Measurements from ENCODE around the gene RXRB. TPM values are rescaled to one million over a fixed set of nuclear protein-coding genes. Genes with fewer than 3 reads are reported as not detected.

RXRB gene
- polyA plus RNA-seq, 3 donors, result 22.7 to 31.3 (median 29.6) TPM

DNA sequence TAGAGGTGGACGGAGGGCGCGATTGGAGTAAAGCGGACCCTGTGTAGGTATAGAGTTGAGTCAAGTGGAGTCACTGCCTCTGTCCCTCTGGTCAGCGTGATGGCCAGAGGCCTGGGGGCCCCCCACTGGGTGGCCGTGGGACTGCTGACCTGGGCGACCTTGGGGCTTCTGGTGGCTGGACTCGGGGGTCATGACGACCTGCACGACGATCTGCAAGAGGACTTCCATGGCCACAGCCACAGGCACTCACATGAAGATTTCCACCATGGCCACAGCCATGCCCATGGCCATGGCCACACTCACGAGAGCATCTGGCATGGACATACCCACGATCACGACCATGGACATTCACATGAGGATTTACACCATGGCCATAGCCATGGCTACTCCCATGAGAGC, 681 bp upstream of the RXRB start:
- WGBS, 3 donors, result 1 to 4% (median 2%) methylated on average over 13 to 14 of the region's 14 CpGs
- peak overlapping the region; percentile 59 for H3K27ac ChIP-seq (ENCODE audit: low read depth, low read length)

DNA sequence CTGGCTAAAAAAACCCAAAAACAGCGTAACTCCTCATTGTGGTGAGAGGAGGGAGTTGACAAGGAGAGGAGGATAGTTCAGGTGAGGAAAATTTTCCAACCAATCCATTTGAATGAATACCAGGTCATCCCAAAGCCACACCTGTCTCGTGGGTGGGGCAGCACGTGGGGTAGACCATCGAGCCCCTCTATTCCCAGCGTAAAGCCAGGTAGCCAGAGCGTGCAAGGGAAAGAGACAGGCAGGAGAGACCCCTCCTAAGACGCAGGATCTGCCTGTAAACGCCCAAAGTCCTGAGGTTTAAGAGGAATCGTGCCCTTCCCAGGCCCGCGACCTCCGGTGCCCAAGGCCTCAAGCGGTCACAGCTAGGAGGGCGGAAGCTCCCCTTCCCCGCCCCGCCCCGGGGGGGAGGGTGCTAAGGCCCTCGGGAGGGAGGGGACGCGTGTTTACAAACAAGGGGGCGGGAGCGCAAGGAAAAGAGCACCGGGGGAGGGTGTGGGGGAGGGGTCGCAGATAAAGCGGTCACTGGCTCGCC, 712 bp downstream of the RXRB start:
- peak overlapping the region; percentile 66 for H3K27ac ChIP-seq (ENCODE audit: low read depth, low read length)
- WGBS, 3 donors, result 2 to 3% (median 3%) methylated on average over 11 to 26 of the region's 26 CpGs

DNA sequence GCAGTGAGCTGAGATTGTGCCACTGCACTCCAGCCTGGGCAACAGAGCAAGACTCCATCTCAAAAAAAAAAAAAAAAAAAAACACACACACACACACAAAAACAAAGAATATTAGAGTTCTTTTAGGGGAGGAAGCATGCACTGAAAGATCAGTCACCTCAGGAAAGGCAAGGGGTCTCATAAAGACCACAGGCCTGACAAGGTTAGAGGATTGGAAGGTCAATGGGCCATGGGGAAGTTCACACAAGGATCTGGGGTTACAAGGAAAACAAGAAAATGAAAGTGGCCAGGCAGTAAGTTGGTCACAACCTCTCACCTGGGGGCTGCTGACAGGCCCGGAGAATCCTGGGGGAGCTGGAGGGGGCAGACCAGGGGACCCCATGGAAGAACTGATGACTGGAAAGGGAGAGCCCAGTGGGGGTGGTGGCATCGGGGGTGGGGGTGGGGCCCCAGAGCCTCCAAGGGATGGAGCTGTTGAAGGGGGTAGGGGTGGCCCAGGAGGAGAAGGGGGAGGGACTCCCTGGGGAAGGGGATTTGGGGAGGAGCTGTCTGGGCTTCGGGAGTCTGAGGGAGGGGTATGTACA, 1.5 kb downstream of the RXRB start:
- 23 to 44% (median 35%) methylated on average over 3 of the region's 3 CpGs for WGBS, 3 donors
- H3K27ac ChIP-seq (ENCODE audit: low read depth, low read length), result no peak overlapping the region

DNA sequence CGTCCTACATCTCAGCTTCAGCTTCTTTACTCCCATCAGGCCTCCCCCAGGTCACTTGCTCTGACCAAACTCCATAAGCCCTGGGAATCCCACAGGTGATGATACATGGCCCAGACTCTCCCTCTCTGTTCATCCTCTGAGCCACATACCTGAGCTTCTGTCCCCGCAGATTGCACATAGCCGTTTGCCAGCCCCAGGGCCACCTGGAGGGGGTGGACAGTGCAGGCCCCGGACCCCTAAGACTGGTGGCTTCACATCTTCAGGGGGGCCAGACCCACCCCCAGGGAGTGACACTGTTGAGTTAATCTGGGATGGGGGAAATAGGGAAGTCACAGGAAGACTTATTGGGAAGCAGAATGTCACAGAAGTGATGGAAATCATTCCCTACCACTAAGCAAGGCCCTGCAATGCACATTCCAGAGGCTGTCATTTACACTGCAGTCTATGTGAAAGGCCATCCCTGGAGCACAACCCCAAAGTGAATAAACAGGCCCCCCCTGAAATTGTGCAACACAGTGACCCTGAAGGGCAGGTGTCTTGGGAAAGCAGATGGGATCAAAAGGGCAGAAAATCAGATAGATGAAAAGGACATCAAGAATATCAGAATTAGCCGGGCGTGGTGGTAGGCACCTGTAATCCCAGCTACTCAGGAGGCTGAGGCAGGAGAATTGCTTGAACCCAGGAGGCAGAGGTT, 2.2 kb downstream of the RXRB start:
- H3K27ac ChIP-seq (ENCODE audit: low read depth, low read length), result no peak overlapping the region
- 50 to 79% (median 62%) methylated on average over 6 of the region's 6 CpGs for WGBS, 3 donors

DNA sequence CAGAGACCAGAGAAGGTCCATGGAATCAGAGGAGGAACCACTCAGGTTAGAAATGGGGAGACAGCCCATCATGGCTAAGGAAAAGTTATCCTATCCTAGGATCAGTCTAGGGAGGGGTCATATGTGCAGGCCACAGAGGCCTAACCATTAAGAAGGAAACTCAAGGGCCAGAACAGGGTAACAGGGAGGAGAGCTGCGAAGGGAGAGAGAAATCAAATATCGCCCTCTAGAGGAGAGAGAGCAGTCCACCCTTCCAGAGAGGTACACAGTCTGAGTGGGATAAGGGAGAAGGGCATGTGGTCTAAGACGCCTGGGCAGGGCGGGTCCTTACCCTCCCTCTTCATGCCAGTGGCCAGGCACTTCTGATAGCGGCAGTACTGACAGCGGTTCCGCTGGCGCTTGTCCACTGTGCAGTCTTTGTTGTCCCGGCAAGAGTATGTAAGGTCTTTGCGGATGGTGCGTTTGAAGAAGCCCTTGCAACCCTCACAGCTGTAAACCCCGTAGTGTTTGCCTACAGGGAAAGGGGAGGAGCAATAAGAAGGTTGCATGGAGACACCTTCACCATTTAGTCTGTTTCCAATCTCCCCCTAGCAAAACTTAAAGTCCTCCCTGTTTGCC, 2.9 kb downstream of the RXRB start:
- H3K27ac ChIP-seq (ENCODE audit: low read depth, low read length), result no peak overlapping the region
- 25 to 45% (median 34%) methylated on average over 12 of the region's 12 CpGs for WGBS, 3 donors

DNA sequence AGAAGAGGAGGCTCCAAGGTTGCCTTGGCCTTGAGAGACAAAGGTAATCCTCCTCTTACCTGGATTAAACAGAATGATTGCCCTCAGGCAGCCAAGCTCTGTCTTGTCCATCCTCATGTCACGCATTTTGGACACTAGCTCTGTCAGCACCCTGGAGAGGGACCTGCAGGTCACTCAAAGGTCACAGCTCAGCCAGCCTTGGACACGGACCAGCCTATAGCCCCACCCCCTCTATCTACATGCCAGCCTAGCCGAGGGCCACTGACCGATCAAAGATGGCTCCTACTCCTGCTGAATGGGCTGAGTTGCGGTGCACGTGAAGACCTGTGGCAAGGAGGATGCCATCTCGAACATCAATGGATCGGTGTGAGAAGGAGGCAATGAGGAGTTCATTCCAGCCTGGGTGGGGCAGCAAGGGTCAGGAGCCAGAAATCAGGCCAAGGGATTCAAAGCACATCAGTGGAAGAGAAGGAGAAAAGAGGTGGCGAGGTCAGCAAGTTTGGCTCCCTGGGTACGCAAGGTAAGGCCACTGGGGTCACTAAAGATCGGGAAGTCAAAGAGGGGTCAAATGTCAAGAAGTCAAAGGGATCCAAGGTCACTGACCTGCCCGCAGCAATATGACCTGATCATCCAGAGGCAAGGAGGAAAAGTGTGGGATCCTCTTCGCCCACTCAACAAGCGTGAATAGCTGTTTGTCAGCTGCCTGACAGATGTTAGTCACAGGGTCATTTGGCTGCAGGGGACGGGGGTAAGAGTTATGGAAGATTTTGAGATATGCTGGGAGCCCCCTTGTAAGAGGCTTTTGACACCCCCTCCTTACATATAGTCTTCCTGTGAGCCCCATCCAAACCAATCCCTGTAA, 4.9 kb downstream of the RXRB start:
- H3K27ac ChIP-seq (ENCODE audit: low read depth, low read length), result no peak overlapping the region
- 74 to 86% (median 83%) methylated on average over 15 of the region's 15 CpGs for WGBS, 3 donors

DNA sequence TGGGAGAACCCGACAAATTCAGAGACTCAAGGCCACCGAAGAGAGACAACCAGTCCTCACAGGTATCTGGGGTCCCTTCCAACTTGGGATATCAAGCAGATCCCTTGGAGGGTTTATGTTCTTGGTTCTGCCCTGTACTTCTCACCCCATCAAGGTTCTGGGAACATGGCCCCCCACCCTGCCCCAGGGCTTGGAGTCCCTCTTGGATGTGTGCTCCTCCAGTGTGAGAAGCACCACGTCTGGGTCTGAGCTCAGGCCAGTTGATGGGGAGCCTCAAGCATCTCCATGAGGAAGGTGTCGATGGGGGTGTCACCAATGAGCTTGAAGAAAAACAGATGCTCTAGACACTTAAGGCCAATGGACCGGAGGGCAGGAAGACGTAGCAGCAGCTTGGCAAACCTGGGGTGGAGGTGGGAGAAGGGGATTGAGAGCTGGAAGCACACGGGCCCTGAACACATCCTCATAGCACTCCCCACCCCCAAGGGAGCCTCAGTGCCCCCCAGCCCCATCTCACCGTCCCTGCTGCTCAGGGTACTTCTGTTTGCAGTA, 6.0 kb downstream of the RXRB start:
- H3K27ac ChIP-seq (ENCODE audit: low read depth, low read length), result no peak overlapping the region
- WGBS, 3 donors, result 75 to 82% (median 81%) methylated on average over 8 of the region's 8 CpGs

DNA sequence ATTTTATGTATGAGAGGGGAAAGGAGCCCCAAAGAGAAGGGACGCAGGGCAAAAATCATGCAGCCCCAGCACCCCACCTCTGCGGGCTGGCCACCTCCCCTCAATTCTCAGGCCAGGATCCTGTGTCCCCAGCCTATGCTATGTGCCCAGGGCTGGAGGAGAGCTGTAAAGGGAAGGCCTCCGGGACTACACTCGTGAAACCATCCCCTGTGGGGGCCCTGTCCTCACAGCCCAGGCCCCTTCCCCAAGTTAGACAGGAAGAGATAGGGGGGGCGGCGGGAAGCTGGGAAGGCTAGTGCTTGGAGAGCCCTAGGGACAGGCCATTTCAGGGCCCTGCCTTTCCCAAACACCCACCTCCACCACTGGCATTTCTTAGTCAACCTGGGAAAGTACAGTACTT, 6.8 kb downstream of the RXRB start:
- H3K27ac ChIP-seq (ENCODE audit: low read depth, low read length), result no peak overlapping the region
- WGBS, 3 donors, result 61 to 67% (median 66%) methylated on average over 6 of the region's 6 CpGs

DNA sequence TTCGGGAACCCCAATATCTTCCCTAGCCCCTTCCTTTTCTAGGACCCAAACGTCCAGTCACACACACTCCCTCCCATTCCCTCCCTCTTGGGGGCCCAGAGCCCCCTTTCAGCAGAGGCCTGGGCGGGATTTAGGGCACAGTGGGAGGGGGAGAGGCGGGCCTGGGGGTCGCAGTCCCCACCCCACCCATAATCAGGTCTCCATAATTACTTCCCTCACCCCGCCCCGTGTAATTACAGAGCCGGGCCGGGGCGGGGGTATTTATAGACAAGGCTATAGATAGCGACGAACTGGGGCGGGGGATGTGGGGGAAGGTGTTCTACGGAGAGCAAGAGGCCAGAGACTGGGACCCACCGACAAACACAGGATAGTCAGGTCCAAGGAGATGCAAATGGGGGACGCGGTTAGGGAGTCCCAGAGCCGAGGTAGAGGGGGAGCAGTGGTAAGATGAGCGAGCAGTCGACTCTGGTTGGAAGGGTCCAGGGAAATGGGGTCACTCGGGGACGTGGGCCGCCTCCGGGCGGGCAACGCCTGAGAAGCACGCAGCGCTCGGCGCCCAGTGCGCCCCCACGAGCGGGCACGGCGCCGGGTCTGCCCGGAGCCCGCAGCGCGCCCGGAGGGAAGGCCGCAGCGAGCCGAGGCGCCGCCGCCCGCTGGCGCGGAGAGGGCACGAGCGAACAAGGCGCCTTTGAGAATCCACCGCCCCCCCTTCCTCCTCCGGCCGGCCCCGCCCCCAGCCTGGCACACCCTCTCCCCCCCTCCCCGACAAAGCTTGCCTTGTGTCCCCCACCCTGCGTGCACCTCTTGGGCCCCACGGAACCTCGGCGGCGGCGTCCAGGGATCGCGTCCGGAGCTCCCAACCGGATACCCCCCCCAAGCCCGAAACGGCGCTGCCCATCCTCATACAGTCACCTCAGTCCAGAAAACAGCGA, 7.5 kb downstream of the RXRB start:
- no peak overlapping the region for H3K27ac ChIP-seq (ENCODE audit: low read depth, low read length)
- 2 to 3% (median 3%) methylated on average over 43 to 72 of the region's 72 CpGs for WGBS, 3 donors

DNA sequence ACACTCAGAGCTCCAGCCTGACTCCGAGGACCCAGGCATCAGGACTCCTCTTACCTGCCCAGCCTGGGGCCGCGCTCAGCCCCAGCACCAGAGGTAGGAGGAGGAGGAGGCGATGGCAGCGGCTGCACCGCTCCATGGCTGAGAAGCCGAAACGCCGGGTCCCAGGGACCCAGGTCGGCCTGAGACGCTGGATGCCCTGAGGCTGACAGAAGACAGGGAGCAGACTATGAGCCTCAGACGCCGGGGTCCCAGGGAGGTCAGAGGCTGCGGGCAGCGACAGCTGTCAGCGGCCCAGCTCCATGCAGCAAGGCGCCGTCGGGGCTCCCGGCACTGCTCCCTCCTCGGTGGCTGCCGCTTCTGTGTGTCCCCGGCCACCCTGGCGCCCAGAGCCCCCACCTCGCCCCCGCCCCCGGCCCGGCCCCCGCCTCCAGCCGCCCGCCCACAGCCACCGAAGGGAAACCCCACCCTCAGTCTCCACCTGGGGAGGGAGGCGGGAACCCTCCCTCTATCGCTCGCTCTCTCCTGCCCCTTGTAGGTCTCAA, 8.3 kb downstream of the RXRB start, which contains the start of gene COL11A2:
TSS of gene COL11A2 (minus strand) at position 363 of the 542 bp plus-strand sequence. CDS start at position 136, 227 bp downstream.
- 12 to 21% (median 13%) methylated on average over 23 to 34 of the region's 35 CpGs for WGBS, 3 donors
- H3K27ac ChIP-seq (ENCODE audit: low read depth, low read length), result no peak within 1 kb of the TSS

DNA sequence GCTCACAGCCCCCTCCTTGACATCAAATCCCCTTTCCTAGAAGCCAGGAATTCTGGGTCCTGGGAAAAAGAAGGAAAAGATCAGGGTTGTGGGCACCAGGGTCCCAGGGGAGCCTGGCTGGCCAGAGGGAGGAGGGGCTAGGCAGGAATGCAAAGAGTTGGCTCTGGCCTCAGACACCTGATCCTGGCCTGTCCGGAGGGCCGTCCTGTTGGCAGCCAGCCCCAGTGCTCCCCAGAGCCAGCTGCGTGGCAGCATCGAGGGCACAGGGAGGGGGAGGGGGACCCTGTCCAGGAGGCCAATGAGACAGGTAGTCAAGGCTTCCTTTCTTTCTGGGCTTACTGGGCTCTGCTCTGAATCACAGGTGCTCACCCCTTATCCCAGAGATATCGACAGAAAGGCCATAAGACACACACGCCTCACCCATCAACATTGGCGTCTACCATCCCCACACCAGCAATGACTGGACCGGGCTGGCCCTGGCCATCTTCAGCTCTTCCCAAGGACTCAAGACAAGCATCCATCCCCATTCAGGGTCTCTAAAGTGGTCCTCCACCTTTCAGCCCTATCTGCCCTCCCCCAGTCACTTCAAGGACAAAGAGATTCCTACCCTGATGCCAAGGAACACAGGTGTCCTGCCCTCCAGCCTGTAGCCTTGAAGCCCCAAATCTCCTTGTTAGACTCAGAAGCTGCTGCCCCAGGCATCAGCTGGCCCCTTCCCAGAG, 8.9 kb downstream of the RXRB start:
- WGBS, 3 donors, result 32 to 53% (median 44%) methylated on average over 8 of the region's 8 CpGs

DNA sequence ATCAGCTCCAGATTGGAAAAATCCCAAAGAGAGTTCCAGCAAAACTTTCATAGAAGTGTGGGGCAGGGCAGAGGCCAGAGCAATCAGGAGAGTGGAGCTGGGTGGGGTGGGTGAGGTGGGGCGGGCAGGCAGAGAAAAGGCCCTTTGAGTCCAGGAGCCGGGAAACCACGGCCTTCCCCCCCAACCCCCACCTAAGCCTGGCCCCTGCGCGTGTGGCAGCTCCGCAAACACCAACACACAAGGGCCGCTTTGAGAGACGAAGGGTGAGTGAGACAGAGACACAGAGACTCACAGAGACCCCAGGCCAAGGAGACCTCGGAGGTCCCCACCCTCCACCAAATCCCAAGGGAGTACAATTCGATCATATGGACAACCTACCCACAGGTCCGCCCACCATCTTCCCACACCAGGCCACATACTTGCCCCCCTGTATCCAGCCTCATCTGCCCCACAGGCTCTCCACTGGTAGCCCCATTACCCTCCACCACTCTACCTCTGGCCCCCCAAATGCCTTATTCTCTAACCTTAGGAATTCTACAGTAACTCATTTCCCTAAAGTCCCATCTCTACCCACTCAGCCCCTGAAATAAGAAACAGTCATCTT, 9.9 kb downstream of the RXRB start:
- no peak overlapping the region for H3K27ac ChIP-seq (ENCODE audit: low read depth, low read length)
- 77 to 87% (median 81%) methylated on average over 9 to 11 of the region's 11 CpGs for WGBS, 3 donors

More for the DNA sequence above, 8.9 kb downstream of the RXRB start:
- no peak overlapping the region for H3K27ac ChIP-seq (ENCODE audit: low read depth, low read length)

DNA sequence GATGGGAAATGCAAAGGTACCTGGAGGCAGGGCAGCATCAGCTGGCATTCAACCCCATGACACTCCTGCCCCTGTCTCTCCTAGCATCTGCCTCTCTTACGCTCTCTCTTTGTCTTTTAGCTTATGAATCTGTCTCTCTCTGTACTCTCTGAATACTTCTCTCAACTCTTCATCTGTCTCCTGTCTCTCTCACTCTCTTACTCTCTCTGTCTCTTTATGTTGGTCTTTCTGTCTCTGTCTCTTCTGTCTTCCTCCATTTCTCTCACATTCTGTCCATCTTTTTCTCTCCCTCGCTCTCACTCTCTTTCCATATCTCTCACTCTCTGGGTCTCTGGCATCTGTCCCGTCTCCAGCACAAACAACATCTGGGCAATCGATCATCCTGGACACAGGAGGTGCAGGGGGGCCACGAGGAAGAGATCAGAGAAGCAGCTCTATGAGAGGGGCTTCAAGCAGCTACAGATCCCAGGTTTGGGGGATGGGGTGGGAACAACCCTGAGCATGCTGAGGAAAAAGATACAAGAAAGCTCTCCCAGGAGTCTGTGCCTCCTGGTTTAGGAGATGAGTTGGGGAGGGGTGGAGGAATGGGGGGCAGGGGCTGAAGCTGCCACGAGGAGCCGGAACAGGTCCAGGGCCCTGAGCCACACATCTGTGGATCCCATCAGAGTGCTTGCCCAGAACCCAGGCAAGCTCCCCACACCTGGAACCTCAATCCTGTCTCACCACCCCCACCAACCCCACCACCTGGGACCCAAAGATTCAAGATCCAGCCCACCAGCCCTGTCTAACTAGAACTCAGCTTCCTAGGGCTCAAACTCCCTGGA, 10.6 kb downstream of the RXRB start:
- 57 to 61% (median 59%) methylated on average over 7 of the region's 7 CpGs for WGBS, 3 donors
- no peak overlapping the region for H3K27ac ChIP-seq (ENCODE audit: low read depth, low read length)

DNA sequence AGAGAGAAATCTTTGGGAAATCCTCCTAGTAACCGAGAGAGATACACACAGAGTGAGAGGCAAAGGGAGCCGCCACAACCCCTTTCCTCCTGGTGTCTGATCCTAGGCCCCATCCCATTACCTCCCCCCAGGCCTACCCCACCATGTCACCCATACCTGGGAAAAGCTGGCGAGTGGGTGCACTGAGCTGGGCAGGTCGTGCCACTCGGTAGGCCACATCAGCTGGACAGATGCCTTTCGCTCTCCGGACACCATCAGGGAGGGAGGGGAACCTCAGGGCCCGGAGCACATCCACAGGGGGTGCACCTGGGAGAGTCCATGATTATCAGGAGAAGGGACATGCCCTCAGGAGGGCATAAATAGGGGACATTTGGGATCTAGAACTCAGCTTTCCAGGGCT, 11.3 kb downstream of the RXRB start:
- 88 to 90% (median 89%) methylated on average over 6 to 8 of the region's 8 CpGs for WGBS, 3 donors
- H3K27ac ChIP-seq (ENCODE audit: low read depth, low read length), result no peak overlapping the region

DNA sequence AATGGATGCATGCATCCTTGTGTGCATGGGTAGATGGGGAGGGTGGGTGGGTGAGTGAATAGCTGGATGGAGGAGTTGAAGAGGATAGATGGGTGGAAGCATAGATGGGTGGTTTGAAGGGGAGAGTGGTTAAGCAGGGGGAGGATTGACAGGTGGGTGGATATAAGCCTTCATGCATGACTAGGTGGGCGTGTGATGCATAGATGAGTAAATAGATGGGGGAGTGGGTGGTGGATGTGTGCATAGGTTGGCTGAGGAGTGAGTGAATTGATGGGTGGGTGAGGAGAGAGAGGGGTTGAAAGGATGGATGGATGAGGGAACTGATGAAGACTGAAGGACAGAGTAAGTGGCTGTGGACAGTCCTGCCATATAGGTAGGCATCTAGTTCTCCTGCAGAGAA, 12.7 kb downstream of the RXRB start:
- H3K27ac ChIP-seq (ENCODE audit: low read depth, low read length), result no peak overlapping the region
- 89 to 96% (median 93%) methylated on average over 1 of the region's 1 CpG for WGBS, 3 donors
